SJSA1 (cell line): ENCODE results near the gene TMEM218. TPM values are rescaled to one million over a fixed set of nuclear protein-coding genes. Genes with fewer than 3 reads are reported as not detected.
"Not testable (repeated sequence)": the region's sequence is repeated elsewhere in the genome, so short reads cannot be mapped to it uniquely, and the experiment has no call there.

Experiments used
- DNase-seq, 2 experiments: peaks; one replicate each; pipeline ENCODE4 v3.0.0-alpha.2; 2015 to 2020; ENCODE audit warnings: low spot score in 2 of 2, low read depth in 1 of 2
- H3K27ac ChIP-seq: fragments of 250-450 bp; sonication (Bioruptor Pico); 2 replicates; pipeline ENCODE4 v1.5.1; 2020; ENCODE audit warnings: mild to moderate bottlenecking, moderate library complexity
- H3K27me3 ChIP-seq: fragments of 250-450 bp; sonication (Bioruptor Pico); replicated peaks from 2 replicates; pipeline ENCODE4 v1.5.1; 2020; ENCODE audit warnings: mild to moderate bottlenecking, moderate library complexity
- H3K36me3 ChIP-seq: fragments of 250-450 bp; sonication (Bioruptor Pico); 2 replicates; pipeline ENCODE4 v1.5.1; 2020; ENCODE audit warnings: mild to moderate bottlenecking
- H3K4me1 ChIP-seq: fragments of 250-450 bp; sonication (Bioruptor Pico); replicated peaks from 2 replicates; pipeline ENCODE4 v1.6.1; 2021; ENCODE audit warnings: mild to moderate bottlenecking
- H3K4me3 ChIP-seq: fragments of 250-450 bp; sonication (Bioruptor Pico); 2 replicates; pipeline ENCODE4 v1.5.1; 2020; ENCODE audit warnings: mild to moderate bottlenecking
- H3K9me3 ChIP-seq: fragments of 250-450 bp; sonication (Bioruptor Pico); replicated peaks from 2 replicates; pipeline ENCODE4 v1.5.1; 2020; ENCODE audit warnings: mild to moderate bottlenecking
- total RNA-seq: library from RNA; depleted of rRNA; stranded (reverse); fragments of >200 nt; shearing (Covaris generic); gene quantifications from 2 replicates; pipeline ENCODE4 v1.2.3, GENCODE V29; 2014; rRNA removed

Gene TMEM218
- total RNA-seq, 1 experiment from 2014 or later: 16.1 TPM

GRCh38 chr11:125057693-125058016 lies 53.8 kb downstream of the TMEM218 start:
- Histone ChIP-seq H3K9me3 (no peaks in the 10 kb centered on the region), H3K27ac (no peak overlapping the region), H3K4me3 (no peak overlapping the region), H3K36me3 (no peaks in the 10 kb centered on the region), H3K27me3 (no peaks in the 10 kb centered on the region), H3K4me1 (no peaks in the 10 kb centered on the region)
- no peak for DNase-seq

DNA sequence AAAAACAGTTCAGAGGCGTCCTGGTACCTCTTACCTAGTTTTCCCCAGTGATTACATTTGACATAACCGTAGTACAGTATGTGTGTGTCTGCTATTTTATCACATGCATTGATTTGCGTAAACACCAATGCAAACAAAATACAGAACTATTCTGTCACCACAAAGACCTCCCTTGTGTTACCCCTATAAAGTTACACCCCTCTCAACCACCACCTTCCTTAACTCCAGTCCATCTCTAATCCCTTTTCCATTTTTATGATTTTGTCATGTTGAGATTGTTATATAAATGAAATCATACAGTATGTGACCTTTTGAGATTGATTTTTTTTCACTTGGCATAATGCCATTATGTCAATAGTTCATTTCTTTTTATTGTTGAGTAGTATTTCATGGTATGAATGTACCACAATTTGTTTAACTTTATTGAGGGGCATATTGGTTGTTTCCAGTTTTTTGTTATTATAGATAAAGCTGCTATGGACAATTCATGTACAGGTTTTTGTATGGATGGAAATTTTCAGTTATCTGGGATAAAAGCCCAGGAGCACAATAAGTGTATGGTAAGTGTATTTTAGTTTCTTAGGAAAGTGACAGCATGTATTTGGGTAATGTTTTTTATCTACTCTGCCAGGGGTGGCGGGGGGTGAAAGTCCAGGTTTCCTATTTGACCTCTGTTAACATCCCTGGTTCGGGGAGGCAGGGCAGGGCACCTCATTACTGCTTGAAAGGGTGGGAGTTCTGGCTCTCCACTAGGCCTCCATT lies 54.3 kb downstream of the TMEM218 start:
- H3K4me3 ChIP-seq: no peak overlapping the region
- H3K4me1 ChIP-seq: no peaks in the 10 kb centered on the region
- H3K27ac ChIP-seq: no peak overlapping the region
- H3K9me3 ChIP-seq: no peaks in the 10 kb centered on the region
- no peaks in the 10 kb centered on the region for H3K36me3 ChIP-seq
- DNase-seq: no peak
- no peaks in the 10 kb centered on the region for H3K27me3 ChIP-seq

- H3K4me3 ChIP-seq, H3K9me3 ChIP-seq, DNase-seq, H3K4me1 ChIP-seq, H3K27ac ChIP-seq, H3K27me3 ChIP-seq, H3K36me3 ChIP-seq: not testable (repeated sequence)
Measured at GRCh38 chr11:125056111-125056510, 55.3 kb downstream of the TMEM218 start.

GRCh38 chr11:125055107-125055715 lies 56.2 kb downstream of the TMEM218 start:
- Histone ChIP-seq H3K4me3 (no peak overlapping the region), H3K27ac (no peak overlapping the region), H3K36me3 (no peaks in the 10 kb centered on the region), H3K27me3 (no peaks in the 10 kb centered on the region), H3K9me3 (no peaks in the 10 kb centered on the region), H3K4me1 (no peaks in the 10 kb centered on the region)
- DNase-seq: no peak

DNA sequence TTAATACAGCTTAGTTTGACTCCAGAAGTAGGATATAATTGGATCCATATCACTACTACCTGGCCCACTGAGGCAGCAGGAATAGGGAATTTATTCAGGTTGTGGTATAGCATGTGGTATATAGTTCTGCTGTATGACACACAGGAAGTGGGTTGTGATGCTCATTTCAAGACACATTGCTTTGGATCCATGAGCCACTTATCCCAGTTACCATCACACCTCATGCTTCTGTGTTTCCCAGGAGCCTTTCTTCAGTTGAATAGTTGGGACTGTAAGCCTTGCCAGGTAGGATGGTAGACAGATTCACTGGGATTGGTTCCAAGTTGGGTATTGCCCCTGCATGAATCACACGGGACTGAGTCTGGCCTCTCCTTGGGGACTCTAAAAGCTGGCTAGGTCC lies 58.3 kb downstream of the TMEM218 start:
- Histone ChIP-seq H3K4me3 (no peak overlapping the region), H3K27me3 (no peaks in the 10 kb centered on the region), H3K9me3 (no peaks in the 10 kb centered on the region), H3K36me3 (no peaks in the 10 kb centered on the region), H3K27ac (no peak overlapping the region), H3K4me1 (no peaks in the 10 kb centered on the region)
- no peak for DNase-seq

GRCh38 chr11:125052047-125052446 lies 59.4 kb downstream of the TMEM218 start:
- no peak overlapping the region for H3K4me3 ChIP-seq
- no peaks in the 10 kb centered on the region for H3K9me3 ChIP-seq
- H3K4me1 ChIP-seq: no peaks in the 10 kb centered on the region
- no peaks in the 10 kb centered on the region for H3K36me3 ChIP-seq
- no peak overlapping the region for H3K27ac ChIP-seq
- H3K27me3 ChIP-seq: no peaks in the 10 kb centered on the region
- no peak for DNase-seq

DNA sequence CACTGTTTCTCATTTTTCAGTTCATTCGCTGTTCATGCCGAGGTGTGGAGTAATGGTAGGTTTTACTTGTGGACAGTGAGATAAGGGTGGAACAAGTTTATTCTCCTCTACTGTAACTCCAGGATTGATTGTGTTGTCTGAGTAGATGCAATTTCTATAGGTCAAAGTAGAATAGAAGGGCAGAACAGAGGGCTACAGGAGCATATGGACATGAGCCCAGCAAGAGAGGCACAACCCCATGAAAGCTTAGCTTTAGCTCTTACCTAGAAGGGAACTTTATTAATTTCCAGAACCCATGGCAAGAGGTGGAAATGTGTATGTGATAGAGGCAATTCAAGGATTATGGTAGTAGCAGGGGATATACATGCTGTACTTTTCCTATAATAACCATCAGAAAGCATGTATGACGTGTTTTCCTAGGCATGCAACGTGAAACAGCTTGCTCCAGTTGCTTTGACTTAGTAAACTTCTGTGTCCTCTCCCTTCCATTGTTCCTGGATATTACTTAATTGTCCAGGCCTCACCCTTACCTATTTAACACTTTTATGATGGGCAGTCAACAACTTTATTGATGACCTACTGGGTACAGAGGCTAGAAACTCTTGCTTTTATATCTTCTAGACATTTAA lies 62.1 kb downstream of the TMEM218 start:
- no peaks in the 10 kb centered on the region for H3K4me1 ChIP-seq
- no peak overlapping the region for H3K27ac ChIP-seq
- no peak for DNase-seq
- H3K4me3 ChIP-seq: no peak overlapping the region
- no peaks in the 10 kb centered on the region for H3K27me3 ChIP-seq
- H3K36me3 ChIP-seq: no peaks in the 10 kb centered on the region
- H3K9me3 ChIP-seq: no peaks in the 10 kb centered on the region

Other genes starting within 250 kb of the TMEM218 start
- gene ROBO3, start 246.2 kb downstream of the TMEM218 start, total RNA-seq: 4.1 and 8.5 TPM in 2 replicates
- 0.97 and 2.8 TPM in 2 replicates for gene ROBO4, start 213.8 kb downstream of the TMEM218 start, total RNA-seq
- not detected in 2 replicates for gene HEPN1, start 192.4 kb downstream of the TMEM218 start, total RNA-seq
- gene HEPACAM, start 175.6 kb downstream of the TMEM218 start, total RNA-seq: not detected in 2 replicates
- gene CCDC15, start 157.4 kb downstream of the TMEM218 start, total RNA-seq: 2.2 and 2.7 TPM in 2 replicates
- 0.18 and 0.31 TPM in 2 replicates for gene SLC37A2, start 48.3 kb downstream of the TMEM218 start, total RNA-seq
- gene PKNOX2, start 53.1 kb upstream of the TMEM218 start, total RNA-seq: not detected in 2 replicates